ENCODE measurements around the gene PDE8B. TPM values are rescaled to one million over a fixed set of nuclear protein-coding genes. Genes with fewer than 3 reads are reported as not detected.

PDE8B gene
- total RNA-seq, 1 experiment from 2014 or later: 0.39 TPM

DNA sequence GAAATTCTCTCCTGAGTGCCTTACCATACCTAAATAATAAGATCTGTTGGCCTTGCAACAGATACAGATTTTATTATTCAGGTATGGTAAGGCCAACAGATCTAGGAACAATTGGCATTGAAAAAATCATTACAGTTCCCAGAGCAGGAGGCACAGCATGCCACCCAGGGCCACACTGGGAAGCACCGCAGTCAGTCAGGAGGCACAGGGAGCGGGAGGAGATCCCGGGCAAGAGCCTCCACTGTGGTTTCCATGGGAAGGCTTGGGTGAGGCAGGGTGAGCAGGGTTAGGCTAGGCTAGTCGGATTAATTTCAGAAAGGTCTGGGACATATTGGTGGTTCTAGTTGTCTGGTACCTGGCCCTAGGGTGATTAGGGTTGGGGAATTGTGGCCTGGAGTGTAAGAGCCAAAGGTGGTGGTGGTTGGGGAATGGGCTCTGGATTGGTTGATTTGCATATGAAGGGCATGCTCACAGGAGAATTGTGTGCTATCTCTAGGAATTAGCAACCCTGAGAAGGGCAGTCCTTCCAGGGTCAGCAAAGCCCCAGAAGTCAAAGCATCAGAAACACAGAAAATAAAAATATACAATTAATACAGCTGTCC is 111.4 kb downstream of the PDE8B start:
- DNase-seq (ENCODE audit: low read depth): no peak

DNA sequence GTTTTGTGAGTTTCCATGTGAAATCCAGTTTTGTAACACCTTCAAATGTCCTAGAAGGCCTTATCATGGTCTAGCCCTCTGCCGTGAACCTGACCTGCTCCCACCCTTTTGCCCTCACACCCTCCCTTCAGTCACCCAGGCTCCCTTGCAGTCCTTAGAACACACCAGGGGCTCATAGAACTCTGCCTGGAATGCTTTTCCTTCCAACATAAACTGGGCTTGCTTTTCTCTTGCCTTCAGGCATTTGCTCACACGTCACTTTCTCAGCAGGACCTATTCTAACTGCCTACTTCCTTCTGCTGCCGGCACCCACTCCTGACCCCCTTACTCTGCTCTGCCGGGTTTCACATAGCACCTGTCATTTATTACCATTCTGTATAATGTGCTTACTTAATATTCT is 111.9 kb downstream of the PDE8B start:
- DNase-seq (ENCODE audit: low read depth): no peak

DNA sequence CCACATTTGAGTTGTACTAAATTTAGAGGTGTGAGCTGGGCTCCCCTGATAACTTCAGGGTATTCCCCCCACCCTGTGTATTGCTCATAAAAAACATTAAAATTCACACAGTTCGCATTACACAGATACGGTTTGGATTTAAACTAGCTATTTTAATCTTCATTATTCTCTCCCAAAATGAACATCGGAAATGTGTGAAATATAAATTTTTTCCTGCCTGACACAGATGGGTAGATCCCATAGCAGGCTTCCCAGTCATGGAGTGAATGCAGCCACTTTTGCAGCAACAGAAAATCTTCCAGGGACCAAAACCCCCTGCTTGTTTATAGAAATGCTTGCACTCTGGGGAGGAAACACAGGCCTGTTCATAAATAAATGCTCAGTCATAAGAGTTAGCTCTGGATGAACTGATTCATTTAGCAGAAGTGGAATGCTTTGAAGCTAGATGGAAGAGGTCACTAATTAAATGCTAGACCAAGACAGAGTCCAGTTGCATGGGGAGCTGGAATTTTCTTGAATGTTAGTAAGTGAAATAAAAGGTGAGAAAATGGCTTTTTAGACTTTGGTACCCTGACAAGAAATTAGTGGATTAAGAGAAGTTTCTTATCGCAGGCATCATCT is 115.6 kb downstream of the PDE8B start:
- DNase-seq (ENCODE audit: low read depth): no peak

DNA sequence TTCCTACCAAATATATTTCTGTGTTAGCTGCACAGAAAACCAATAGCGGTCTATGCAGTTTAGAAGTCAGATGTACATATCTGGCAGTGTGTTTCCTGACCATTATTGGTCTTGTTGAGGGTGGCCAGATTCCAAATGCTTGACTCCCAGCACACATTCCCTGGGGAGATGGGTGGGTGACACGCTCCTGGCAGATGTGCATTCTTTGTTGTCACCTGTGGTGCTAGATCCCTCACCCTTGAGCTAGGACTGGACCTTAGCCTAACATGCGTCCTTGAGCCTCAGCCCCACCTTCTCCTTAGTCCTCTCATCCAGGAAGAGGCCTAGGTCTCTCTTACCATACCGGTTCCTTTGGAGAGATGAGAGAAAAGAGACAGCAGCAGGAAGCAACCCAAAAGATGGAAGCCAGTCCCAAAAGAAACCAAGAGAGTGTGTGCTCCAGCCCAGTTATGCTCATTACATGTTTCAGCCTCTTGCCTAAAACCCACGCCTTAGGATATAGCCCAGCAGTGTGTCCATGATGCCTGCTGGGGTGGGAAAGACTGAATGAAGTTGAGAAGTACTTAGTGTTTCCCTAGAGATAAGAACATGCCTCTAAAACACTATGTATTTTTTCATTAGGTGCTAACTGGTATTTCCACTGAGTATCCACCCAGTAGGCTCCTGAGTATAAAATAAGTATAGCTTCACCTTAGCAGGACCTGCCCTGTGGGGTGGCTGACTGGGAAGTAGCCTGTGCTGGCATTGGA is 116.7 kb downstream of the PDE8B start:
- DNase-seq (ENCODE audit: low read depth): no peak

DNA sequence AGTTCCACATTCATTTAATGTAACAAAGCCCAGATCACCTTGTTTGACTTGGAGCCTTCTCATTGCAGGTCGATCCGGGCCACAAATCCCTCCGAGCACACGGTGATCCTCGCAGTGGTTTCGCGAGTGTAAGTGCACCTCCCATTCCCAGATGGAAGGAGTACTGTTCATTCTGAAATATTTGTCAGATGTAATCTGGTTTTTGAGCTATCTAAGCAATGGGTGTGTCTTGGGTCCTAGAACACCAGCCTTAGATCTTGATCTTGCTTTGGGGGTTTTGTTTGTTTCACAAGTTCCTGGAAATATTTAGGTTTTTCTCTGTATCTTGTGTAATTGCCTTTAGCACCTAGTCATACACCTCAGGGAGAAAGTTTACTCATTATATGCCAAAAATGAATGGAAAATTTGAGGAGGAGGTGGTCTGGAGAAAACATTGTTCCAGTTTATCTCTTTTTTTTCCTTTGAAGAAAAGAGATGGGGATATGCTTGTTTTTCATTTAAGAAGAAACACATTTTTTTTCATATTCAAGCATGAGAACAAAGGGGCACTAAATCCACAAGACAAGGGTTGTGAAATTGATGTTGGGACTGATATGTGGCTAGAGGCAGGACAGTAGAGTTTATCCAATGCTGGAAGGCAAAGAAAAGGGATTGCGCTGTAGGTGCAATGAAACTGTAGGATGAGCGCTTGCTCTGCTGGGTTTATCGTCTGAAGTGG is 118.6 kb downstream of the PDE8B start:
- no peak for DNase-seq (ENCODE audit: low read depth)

DNA sequence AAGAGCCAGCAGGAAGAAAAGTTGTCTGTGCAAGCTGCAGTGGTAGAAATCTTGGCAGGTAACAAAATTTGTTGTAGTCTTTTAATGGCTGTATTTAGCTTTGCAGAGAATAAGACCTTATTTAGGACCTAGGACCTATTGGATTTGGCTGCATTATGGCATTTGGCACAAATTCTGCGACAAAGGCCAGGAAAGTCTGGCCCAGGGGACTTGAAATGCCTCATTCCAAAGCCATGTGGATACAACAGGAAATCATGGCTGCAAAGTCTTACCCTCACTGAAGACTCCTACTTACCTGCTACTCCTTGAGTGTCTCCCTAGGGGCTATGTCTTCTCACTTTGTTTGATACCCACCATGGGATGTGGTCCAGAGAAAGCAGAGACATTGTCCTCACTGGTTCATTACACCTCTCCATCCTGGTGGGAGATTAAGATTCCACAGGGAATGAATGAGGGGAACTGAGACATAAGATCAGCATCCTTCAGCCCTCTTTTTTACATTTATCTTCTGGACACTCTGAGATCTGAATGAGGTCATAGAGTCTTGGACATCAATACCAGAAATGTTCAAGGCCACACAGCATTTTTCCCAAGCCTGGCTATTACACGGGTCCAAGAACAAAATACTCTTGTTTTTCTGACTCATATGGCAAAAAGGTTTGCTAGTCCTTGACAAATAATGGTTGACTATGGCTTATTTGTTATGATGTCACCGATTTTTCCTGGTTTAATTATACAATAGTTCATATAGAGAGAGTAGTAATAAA is 119.4 kb downstream of the PDE8B start:
- no peak for DNase-seq (ENCODE audit: low read depth)

DNA sequence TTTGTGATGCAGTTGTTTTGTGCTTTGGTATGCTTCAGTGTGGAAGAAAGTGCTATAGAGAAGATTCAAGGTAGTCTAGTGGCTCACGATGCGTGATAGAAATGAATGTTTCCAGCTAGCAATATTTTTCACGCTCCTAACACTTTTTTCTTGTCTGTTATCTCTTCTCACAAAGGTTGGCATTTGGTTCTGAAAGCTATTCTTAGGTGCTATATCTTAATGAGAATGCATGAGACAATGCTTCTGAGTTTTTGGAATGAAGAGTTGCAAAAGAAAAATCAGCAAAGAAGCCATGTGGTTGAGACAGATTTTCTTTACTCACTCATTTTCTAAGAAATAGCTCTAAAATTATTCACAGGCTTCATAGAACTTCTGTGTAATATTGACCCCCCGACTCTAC is 122.6 kb downstream of the PDE8B start:
- DNase-seq (ENCODE audit: low read depth): no peak

DNA sequence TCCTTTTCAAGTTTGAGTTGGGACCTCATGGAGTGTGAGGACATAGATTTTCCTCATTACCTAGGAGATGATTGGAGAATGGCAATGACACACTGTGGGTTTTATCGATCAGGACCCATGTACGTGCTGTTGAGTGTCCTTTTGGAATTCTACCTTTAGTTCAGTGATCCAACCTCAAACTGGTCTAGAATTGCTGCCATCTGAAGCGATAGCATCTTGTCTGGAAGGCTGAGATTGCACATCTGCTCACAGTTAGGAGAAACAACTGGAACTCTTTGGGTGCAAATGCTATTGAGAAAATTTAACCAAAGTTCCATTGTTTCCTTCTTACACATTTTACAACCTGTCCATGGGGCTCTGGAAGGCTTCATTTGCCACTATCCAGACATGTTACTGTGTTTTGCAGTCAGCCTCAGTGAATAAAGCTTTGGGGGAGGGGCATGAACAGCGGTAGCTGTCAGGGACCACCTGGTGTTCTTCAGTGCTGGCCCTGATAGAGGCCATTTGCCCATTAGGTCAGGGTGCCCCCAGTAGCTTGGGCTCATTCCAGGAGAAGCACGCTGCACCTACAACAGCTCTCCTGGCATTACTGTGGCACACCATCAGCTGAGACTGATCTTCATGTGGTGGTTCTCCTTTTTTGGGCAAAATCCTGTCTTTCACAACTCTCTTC is 123.1 kb downstream of the PDE8B start:
- no peak for DNase-seq (ENCODE audit: low read depth)

DNA sequence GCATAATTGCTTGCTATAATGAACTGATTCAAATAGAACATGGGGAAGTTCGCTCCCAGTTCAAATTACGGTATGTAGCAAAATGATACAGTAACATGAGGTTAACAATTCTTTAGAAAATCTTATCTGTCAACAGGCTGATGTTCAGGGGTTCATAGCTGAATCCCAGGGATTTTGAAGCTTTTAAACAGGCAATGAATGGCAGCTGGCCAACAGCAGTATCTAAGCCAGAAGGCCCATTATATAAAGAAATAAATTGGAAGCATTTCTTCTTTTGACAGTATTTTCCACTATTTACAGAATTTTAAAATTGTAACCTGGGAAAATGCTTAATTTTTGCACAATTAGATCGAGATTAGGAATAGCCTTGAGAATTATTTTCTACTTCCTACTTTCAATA is 126.8 kb downstream of the PDE8B start:
- DNase-seq (ENCODE audit: low read depth): no peak

DNA sequence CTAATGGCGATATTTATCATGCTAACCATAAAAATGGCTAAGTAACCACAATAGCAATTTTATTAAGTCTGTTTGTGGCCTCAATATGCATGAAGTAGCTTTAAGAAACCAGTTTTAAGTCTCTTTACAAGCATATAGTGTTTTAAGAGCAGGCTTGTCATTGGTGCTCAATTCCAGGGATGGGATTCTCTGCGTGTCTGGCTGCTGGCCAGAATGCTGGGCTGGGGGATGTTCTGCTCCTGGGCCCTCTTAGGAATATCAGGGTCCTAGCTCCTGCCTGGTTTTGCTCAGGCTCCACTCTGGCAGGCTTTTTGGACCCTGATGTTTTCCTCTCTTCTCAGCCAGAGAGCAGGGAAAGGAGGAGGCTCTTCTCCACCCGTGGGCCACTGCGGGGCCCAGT is 127.2 kb downstream of the PDE8B start:
- DNase-seq (ENCODE audit: low read depth): no peak

DNA sequence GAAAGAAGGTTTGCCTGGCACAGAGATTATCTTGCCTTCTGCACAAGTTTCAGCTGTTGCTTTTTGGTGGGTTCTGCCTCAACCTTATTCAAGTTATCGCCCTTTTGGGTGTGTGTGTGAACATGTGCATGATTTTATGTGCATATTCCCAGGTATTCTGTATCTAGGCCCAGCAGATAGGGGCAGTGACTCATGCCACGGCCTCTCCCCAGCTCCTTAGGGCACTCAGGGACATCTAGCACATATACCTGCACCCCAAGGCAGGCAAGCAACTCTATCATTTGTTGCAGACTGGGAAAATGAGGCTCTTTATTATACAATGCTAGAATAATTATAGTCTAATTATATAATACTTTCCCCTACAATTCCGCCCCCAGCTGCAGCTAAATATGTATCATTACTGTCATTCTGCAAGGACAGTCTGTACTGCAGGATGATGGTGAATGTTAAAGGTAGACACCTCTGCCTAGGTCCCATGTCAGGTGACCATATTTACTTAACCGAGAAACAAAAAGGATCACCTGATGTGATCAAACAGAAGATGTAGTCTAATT is 128.9 kb downstream of the PDE8B start:
- DNase-seq (ENCODE audit: low read depth): no peak

DNA sequence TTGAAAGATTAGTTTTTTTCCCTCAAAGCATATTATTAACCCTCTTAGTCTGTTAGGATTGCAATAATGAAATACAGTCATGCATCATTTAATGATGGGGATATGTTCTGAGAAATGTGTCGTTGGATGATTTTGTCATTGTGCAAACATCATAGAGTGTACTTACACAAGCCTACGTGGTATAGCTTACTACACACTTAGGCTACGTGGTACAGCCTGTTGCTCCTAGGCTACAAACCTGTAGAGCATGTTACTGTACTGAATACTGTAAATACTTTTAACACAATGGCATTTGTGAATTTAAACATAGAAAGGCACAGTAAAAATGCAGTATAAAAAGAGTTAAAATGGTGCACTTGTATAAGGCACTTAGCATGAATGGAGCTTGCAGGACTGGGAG is 132.7 kb downstream of the PDE8B start:
- no peak for DNase-seq (ENCODE audit: low read depth)

DNA sequence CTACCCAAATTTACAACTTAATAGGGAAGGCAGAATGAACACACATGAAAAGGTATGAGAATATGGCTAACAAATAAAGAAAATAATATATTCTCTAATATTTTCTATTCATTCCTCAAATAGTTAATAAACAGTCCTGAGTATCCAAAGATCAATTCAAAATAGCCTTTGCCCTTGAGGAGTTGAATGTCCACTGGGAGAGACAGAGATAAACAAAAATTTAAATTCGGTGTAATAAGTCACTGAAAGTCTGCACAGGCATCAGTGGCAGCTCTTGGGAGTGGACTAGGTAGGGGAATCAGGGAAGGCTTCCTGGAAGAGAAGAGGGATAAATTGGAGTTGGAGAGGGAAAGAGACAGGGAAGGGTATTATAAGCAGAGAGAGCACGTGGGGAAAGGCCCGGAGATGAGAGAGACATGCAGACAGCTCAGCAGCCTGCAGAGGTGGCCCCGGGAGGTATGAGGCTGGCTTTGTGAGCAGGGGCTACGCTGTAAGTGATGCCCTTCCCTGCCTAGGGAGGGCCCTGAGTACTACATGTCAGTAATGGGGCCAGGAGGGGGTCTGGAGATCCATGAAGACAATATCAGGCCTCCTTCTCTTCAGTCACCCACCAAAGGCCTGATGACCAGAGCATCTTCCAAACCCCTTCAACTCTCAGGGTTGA is 137.1 kb downstream of the PDE8B start:
- DNase-seq (ENCODE audit: low read depth): no peak

DNA sequence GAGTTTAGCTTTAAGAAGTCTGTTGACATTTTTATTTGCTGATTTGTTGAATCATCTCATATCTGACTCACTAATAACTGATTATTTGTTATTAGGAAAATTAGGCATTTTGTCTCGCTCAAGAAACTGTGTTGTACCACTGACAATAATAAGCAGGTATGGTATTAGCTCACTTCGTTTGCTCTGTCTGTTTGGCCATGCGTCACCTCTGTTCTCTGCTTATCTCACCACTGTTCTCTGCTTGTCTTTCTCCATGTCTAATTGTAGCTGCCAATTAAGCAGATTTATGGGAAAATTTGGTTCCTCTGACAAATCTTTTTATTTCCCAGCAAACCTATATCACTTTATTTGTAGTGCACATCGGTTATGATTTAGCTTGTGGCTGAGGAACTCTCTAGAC is 142.8 kb downstream of the PDE8B start:
- DNase-seq (ENCODE audit: low read depth): no peak

DNA sequence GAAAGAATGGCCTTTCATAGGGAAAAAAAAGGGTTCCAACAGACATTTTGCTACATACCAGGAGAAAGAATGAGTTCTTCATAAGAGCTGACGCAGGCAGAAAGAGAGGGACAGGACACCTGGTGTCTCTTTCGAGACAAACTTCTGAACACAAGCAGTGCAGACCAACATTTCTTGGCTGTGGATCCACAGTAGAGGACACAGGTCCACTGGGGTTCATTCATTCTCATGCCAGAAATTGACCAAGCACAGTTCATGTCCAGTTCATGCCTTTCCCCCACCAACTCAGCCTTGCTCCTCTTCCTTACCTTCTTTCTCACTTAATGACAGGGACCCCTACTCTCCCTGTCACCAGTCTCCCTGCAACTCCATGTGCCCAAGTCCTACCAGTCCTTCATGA is 144.0 kb downstream of the PDE8B start:
- no peak for DNase-seq (ENCODE audit: low read depth)

DNA sequence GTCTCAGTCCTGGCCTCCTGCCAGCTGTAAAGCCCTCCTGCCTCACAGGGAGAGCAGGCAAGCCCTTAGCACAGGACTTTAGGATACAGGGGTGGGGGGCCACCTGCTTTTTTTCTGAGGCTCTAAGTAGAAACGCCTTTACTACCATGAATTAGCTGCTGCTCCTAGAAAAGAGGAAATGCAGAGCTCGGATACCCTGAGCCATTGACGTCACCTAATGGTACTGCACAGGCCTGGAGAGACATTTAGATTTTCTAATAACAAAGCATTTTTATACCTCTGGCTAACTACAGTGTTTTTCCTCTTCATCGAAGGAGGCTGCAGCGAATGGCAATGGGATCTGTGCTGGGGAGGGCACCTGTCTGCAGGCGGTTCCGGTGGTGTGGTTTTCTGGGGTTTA is 144.6 kb downstream of the PDE8B start:
- DNase-seq (ENCODE audit: low read depth): no peak

DNA sequence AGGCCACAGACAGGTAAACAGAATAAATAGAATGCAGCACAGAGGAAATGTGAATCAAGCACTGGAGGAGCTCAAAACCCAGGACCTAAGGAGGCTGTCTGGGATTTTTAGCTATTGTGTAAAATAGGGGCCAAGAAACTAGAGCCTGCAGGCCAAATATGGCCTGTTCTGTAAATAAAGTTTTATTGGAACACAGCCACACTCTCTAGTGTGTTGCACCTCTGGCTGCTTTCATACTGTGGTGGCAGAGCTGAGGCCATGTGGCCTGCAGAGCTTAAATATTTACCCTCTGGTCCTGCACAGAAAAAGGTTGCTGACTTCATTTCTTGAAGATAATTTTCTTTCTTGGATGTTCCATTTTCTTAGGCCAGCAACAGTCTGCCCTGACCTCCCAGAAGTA is 145.3 kb downstream of the PDE8B start:
- DNase-seq (ENCODE audit: low read depth): peak; percentile 7

DNA sequence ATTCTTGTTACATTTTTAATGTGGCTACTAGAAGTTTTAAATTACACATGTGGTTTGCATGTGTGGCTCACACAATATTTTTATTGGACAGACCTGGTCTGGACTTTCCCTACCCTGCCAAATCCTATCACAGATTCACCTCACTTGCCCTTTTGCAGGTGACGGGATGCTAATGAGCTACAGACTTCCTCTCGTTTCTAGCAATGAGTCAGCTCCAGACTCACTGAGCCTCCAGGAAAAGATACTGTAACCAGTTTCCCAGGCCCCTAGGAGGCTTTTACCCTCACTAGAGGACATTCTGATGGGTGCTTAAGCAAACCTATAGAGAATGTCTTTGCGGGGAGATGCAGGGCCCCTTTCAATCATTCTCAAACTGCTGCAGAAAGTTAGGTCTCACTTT is 146.3 kb downstream of the PDE8B start:
- peak; percentile 94 for DNase-seq (ENCODE audit: low read depth)

DNA sequence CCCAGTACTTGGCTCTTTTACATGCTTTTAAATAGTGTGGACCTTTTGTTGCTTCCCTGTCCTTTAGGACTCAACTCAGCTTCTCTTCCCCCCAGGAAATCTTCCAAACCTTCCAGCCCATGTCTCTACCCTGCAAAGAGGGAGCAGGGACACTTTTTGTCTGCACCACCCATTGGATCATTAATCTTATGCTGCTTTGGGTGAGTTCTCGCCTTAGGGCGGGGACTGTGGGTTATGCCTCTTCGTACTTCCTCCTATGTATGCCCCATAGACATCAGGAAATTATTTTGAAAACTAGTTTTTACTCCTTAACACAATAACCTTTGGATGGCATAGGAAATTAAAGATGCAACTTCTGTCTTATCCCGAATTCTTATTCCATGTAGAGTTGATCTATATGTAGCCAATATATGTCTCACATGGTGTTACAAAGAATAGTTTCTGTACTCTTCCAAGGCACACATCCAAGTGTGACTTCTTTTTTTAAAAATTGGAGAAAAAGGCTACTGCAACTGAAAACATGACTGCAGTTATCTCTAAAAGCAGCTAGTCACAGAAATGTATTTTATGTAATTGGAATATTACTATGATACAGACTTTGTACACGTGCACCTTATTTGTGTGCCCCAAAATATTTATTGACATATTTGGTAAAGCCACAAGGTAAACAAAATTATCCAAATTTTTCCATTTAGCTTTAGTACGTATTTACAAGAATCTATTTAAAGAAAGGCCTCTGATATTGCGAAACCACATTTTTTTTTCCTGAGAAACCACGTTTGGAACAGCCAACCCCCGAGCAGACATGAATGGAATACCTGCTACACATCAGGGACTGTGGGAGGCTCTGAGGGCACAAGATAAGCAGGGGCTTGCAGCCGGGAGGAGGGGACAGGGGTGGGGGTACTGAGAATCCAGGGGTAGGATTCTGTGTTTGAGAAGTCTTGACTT is 148.1 kb downstream of the PDE8B start:
- peak; percentile 72 for DNase-seq (ENCODE audit: low read depth)

All from M059J (cell line).